Measurements from ENCODE around the gene HCK. TPM values are rescaled to one million over a fixed set of nuclear protein-coding genes. Genes with fewer than 3 reads are reported as not detected.
A peak's percentile ranks its signal among the peaks of the same experiment; 100 is the strongest.

Gene HCK
- total and polyA plus RNA-seq, 2 donors, result 8.3 to 12.2 TPM

DNA sequence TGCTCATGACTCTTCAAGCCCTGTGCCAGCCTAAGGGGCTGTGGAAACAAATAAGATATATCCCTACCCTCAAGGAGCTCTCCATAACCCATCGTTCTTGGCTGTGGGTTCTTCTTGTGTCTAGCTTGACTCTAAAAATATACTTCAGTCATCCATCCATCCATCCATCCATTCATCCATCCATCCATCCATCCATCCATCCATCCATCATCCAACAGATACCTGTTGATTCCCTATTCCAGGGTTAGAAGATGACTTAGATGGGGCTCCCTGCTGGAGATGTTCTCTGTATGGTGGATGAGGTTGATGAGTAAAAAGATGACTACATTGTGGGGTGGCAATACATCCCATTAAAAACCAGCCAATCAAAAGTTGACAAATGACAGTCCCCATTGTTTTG, 23.5 kb downstream of the HCK start:
- Histone ChIP-seq H3K27ac (ENCODE audit: low read depth) (no peak overlapping the region), H3K4me1 (ENCODE audit: insufficient read depth) (no peaks in the 10 kb centered on the region), H3K4me3 (ENCODE audit: low read depth, low read length) (no peak overlapping the region), H3K36me3 (ENCODE audit: insufficient read depth) (no peaks in the 10 kb centered on the region)
- 88% methylated on average over 1 of the region's 1 CpG for WGBS
- no peak for DNase-seq (ENCODE audit: extremely low spot score)

GRCh38 chr20:32077190-32077589, 25.1 kb downstream of the HCK start:
- 70% methylated on average over 4 of the region's 4 CpGs for WGBS

DNA sequence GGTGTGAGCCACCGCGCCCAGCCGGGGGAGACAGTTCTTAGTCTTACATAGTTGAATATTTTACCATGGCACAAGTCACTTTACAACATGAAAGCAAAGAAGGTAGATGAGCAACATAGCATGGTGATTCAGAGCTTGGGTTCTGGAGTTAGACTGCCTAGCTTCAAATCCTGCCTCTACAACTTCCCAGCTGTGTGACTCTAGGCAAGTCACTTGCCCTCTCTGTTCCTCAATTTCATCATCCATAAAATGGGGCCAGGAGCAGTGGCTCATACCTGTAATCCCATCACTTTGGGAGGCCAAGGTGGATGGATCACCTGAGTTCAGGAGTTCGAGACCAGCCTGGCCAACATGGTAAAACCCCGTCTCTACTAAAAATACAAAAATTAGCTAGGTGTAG, 26.3 kb downstream of the HCK start:
- WGBS, result 84% methylated on average over 5 of the region's 5 CpGs
- Histone ChIP-seq H3K4me3 (ENCODE audit: low read depth, low read length) (no peak overlapping the region), H3K27ac (ENCODE audit: low read depth) (no peak overlapping the region), H3K36me3 (ENCODE audit: insufficient read depth) (no peaks in the 10 kb centered on the region), H3K4me1 (ENCODE audit: insufficient read depth) (no peaks in the 10 kb centered on the region)
- no peak for DNase-seq (ENCODE audit: extremely low spot score)

More at GRCh38 chr20:32077190-32077589, 25.1 kb downstream of the HCK start:
- Histone ChIP-seq H3K4me3 (ENCODE audit: low read depth, low read length) (no peak overlapping the region), H3K27ac (ENCODE audit: low read depth) (no peak overlapping the region), H3K4me1 (ENCODE audit: insufficient read depth) (no peaks in the 10 kb centered on the region), H3K36me3 (ENCODE audit: insufficient read depth) (no peaks in the 10 kb centered on the region)
- DNase-seq (ENCODE audit: extremely low spot score), result no peak

- H3K36me3 ChIP-seq (ENCODE audit: insufficient read depth), result no peaks in the 10 kb centered on the region
- no peak for DNase-seq (ENCODE audit: extremely low spot score)
- no peak overlapping the region for H3K27ac ChIP-seq (ENCODE audit: low read depth)
- no peaks in the 10 kb centered on the region for H3K4me1 ChIP-seq (ENCODE audit: insufficient read depth)
- no peak overlapping the region for H3K4me3 ChIP-seq (ENCODE audit: low read depth, low read length)
Measured at GRCh38 chr20:32078791-32079190, 26.7 kb downstream of the HCK start.

DNA sequence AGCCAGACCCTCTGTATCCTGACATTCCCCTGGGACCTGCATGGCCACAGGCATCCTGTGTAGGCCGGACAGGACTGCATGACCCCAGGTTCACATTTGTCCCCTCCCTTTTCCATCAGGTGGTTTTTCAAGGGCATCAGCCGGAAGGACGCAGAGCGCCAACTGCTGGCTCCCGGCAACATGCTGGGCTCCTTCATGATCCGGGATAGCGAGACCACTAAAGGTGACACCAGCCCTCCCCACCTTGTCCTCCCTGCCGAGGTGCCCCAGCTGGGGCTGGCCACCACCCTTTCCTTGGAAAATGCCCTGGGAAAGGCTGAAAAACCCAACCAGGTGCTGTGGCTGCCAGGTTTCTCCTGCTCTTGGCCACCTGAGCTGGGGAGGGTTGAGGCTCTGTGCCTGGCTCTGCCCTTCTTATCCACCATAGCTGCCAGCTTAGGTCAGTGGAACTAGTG, 27.6 kb downstream of the HCK start:
- Histone ChIP-seq H3K27ac (ENCODE audit: low read depth) (no peak overlapping the region), H3K36me3 (ENCODE audit: insufficient read depth) (no peaks in the 10 kb centered on the region), H3K4me1 (ENCODE audit: insufficient read depth) (no peaks in the 10 kb centered on the region), H3K4me3 (ENCODE audit: low read depth, low read length) (no peak overlapping the region)
- WGBS, result 62% methylated on average over 8 of the region's 8 CpGs
- DNase-seq (ENCODE audit: extremely low spot score), result no peak

- Histone ChIP-seq H3K27ac (ENCODE audit: low read depth) (no peak overlapping the region), H3K36me3 (ENCODE audit: insufficient read depth) (no peaks in the 10 kb centered on the region), H3K4me3 (ENCODE audit: low read depth, low read length) (no peak overlapping the region), H3K4me1 (ENCODE audit: insufficient read depth) (no peaks in the 10 kb centered on the region)
- 58% methylated on average over 3 of the region's 3 CpGs for WGBS
- no peak for DNase-seq (ENCODE audit: extremely low spot score)
Measured at GRCh38 chr20:32080783-32081182, 28.7 kb downstream of the HCK start.

DNA sequence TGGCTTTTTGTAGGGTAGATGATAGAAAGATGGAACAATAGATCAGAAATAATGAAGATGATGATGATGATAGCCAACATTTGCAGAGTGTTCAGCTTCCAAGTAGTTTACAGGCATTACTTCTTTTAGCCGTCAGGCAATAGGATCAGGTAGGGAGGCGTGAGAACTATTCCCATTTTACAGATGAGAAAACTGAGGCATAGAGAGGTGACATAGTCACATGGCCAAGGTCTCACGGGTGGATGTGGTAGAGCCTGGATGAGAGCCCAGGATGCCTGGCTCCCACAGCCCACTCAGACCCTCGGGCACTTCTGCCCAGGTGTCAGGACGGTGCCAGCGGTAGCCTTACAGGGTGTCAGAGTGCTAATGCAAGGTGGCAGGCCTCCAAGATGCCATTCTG, 31.4 kb downstream of the HCK start:
- H3K4me3 ChIP-seq (ENCODE audit: low read depth, low read length), result no peak overlapping the region
- no peaks in the 10 kb centered on the region for H3K4me1 ChIP-seq (ENCODE audit: insufficient read depth)
- no peaks in the 10 kb centered on the region for H3K36me3 ChIP-seq (ENCODE audit: insufficient read depth)
- no peak for DNase-seq (ENCODE audit: extremely low spot score)
- H3K27ac ChIP-seq (ENCODE audit: low read depth), result no peak overlapping the region
- WGBS, result 86% methylated on average over 6 of the region's 6 CpGs

DNA sequence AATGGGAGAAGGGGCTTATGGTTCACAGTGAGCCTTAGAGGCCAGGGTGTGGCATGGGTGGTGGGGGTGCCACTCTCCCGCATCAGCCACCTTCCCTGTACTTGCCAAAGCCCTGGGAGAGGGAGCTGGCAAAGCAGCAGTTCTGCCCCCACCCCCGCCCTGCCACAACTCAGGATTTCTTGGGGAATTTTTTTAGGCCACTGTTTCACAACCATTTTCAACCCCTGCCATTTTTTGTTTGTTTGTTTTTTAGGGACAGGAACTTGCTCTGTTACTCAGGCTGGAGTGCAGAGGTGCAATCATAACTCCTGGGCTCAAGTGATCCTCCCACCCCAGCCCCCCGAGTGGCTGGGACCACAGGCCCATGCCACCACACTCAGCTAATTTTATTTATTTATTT, 35.0 kb downstream of the HCK start:
- no peak overlapping the region for H3K4me3 ChIP-seq (ENCODE audit: low read depth, low read length)
- 75% methylated on average over 3 of the region's 3 CpGs for WGBS
- no peaks in the 10 kb centered on the region for H3K36me3 ChIP-seq (ENCODE audit: insufficient read depth)
- DNase-seq (ENCODE audit: extremely low spot score), result no peak
- H3K4me1 ChIP-seq (ENCODE audit: insufficient read depth), result no peaks in the 10 kb centered on the region
- H3K27ac ChIP-seq (ENCODE audit: low read depth), result no peak overlapping the region

GRCh38 chr20:32088759-32089158, 36.7 kb downstream of the HCK start:
- Histone ChIP-seq H3K4me1 (ENCODE audit: insufficient read depth) (no peaks in the 10 kb centered on the region), H3K4me3 (ENCODE audit: low read depth, low read length) (no peak overlapping the region), H3K27ac (ENCODE audit: low read depth) (no peak overlapping the region), H3K36me3 (ENCODE audit: insufficient read depth) (no peaks in the 10 kb centered on the region)
- 97% methylated on average over 3 of the region's 3 CpGs for WGBS
- DNase-seq (ENCODE audit: extremely low spot score), result no peak

GRCh38 chr20:32089637-32090362, 37.8 kb downstream of the HCK start:
- 57% methylated on average over 5 of the region's 5 CpGs for WGBS
- no peak for DNase-seq (ENCODE audit: extremely low spot score)

DNA sequence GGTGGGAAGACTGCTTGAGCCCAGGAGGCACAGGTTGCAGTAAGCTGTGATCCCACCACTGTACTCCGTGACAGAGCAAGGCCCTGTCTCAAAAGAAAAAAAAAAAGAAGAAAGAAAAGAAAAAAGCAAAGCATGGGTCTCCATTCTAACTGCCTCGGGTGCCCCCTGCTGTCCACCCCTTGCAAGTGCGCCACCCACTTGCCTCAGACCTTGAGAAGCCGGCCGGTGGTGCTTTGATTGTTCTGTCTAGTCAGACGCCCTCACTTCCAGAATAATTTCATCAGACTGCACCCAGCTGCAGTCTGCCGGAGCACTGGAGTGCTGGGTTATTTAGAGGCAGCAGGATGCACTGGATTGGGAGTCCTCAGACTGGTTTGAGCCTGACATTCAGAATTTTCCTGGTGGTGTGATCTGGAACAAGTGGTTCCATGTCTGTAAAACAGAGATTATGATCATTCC, 39.9 kb downstream of the HCK start:
- Histone ChIP-seq H3K36me3 (ENCODE audit: insufficient read depth) (no peaks in the 10 kb centered on the region), H3K4me3 (ENCODE audit: low read depth, low read length) (no peak overlapping the region), H3K27ac (ENCODE audit: low read depth) (no peak overlapping the region), H3K4me1 (ENCODE audit: insufficient read depth) (no peaks in the 10 kb centered on the region)
- 7% methylated on average over 7 of the region's 7 CpGs for WGBS
- DNase-seq (ENCODE audit: extremely low spot score), result no peak

More at GRCh38 chr20:32089637-32090362, 37.8 kb downstream of the HCK start:
- Histone ChIP-seq H3K4me3 (ENCODE audit: low read depth, low read length) (no peak overlapping the region), H3K27ac (ENCODE audit: low read depth) (no peak overlapping the region), H3K4me1 (ENCODE audit: insufficient read depth) (no peaks in the 10 kb centered on the region), H3K36me3 (ENCODE audit: insufficient read depth) (no peaks in the 10 kb centered on the region)

DNA sequence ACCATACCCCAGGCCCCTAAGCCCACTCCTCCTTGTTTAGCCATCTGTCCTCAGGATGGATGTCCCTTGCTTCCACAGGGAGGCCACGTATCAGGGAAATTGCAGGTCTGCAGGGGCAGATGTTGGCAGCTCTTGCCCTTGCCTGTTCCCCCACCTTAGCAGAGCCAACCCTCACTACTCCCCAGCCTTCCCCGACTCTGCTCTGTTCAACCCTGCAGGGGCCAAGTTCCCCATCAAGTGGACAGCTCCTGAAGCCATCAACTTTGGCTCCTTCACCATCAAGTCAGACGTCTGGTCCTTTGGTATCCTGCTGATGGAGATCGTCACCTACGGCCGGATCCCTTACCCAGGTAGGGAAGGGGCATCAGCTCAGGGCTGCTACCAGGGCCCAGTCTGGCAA, 46.7 kb downstream of the HCK start:
- Histone ChIP-seq H3K4me1 (ENCODE audit: insufficient read depth) (no peaks in the 10 kb centered on the region), H3K36me3 (ENCODE audit: insufficient read depth) (no peaks in the 10 kb centered on the region), H3K27ac (ENCODE audit: low read depth) (no peak overlapping the region), H3K4me3 (ENCODE audit: low read depth, low read length) (no peak overlapping the region)
- 79% methylated on average over 6 of the region's 6 CpGs for WGBS
- no peak for DNase-seq (ENCODE audit: extremely low spot score)

DNA sequence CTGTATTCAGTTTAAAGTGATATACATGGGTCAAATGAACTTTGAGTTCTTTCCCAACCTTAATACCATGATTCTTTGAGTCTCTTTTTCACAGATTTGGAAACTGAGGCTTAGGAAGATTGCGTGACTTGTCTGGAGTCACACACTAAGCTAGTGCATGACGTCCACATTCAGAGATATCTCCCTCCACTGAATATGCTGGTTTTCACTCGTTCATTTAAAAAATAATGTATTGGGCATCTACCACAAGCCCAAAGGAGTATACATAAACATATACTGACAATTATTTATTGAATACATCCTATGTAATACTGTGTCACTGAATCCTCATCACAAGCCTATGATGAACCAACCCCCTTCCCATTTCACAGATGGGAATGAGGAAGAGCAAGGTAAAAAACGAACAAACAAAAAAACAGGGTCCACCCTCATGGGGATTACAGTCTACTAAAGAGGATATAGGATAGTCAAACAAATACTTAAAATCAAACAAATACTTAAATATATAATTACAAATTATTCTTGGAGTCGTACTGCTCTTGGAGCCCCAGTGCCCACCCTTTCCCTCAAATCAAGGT, 56.9 kb downstream of the HCK start:
- H3K36me3 ChIP-seq (ENCODE audit: insufficient read depth), result no peaks in the 10 kb centered on the region
- no peaks in the 10 kb centered on the region for H3K4me1 ChIP-seq (ENCODE audit: insufficient read depth)
- 62% methylated on average over 5 of the region's 5 CpGs for WGBS
- no peak overlapping the region for H3K27ac ChIP-seq (ENCODE audit: low read depth)
- no peak overlapping the region for H3K4me3 ChIP-seq (ENCODE audit: low read depth, low read length)
- DNase-seq (ENCODE audit: extremely low spot score), result no peak

GRCh38 chr20:32109392-32110172, 57.5 kb downstream of the HCK start, which contains the start of gene TM9SF4:
TSS of gene TM9SF4 (plus strand) at chr20:32109714. CDS start at chr20:32109741, 27 bp downstream.
- no peaks in the 10 kb centered on the region for H3K36me3 ChIP-seq (ENCODE audit: insufficient read depth)
- peak within 1 kb of the TSS; percentile 99 for H3K27ac ChIP-seq (ENCODE audit: low read depth)
- DNase-seq (ENCODE audit: extremely low spot score), result peak; percentile 94
- no peaks in the 10 kb centered on the region for H3K4me1 ChIP-seq (ENCODE audit: insufficient read depth)
- peak within 1 kb of the TSS; percentile 75 for H3K4me3 ChIP-seq (ENCODE audit: low read depth, low read length)
- under 1% methylated on average over 38 of the region's 38 CpGs for whole genome bisulfite sequencing

Data from urinary bladder (tissue), 4 donors.